Measurements from ENCODE around the gene TRIM71. TPM values are rescaled to one million over a fixed set of nuclear protein-coding genes. Genes with fewer than 3 reads are reported as not detected.

The TRIM71 gene
- polyA plus RNA-seq, 1 donor (not counting 4 experiments of a cell fraction or from before 2014, with no cell fraction given), result not detected

DNA sequence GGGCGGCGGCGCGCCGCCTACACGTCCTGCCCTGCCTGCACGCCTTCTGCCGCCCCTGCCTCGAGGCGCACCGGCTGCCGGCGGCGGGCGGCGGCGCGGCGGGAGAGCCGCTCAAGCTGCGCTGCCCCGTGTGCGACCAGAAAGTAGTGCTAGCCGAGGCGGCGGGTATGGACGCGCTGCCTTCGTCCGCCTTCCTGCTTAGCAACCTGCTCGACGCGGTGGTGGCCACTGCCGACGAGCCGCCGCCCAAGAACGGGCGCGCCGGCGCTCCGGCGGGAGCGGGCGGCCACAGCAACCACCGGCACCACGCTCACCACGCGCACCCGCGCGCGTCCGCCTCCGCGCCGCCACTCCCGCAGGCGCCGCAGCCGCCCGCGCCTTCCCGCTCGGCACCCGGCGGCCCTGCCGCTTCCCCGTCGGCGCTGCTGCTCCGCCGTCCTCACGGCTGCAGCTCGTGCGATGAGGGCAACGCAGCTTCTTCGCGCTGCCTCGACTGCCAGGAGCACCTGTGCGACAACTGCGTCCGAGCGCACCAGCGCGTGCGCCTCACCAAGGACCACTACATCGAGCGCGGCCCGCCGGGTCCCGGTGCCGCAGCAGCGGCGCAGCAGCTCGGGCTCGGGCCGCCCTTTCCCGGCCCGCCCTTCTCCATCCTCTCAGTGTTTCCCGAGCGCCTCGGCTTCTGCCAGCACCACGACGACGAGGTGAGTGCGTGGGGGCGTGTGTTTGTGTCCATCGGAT, 602 bp downstream of the TRIM71 start:
- Histone ChIP-seq H3K79me2 (ENCODE audit: control insufficient read depth, insufficient read depth, low read length) (no peaks in the 10 kb centered on the region), H3K36me3 (ENCODE audit: control insufficient read depth in 2 of 2, extremely low read depth in 1 of 2, insufficient read depth in 2 of 2, low read length in 2 of 2) (no peaks in the 10 kb centered on the region), H3K9ac (ENCODE audit: control insufficient read depth, extremely low read depth, insufficient read depth, low read length) (no peak overlapping the region), H3K9me1 (ENCODE audit: control insufficient read depth, extremely low read depth, insufficient read depth, low read length) (no peaks in the 10 kb centered on the region), H3K4me1 (ENCODE audit: control insufficient read depth, extremely low read depth, insufficient read depth, low read length) (peaks cover 2% of the 10 kb centered on the region), H4K20me1 (ENCODE audit: control insufficient read depth, extremely low read depth, insufficient read depth, low read length) (no peaks in the 10 kb centered on the region), H3K9me3 (ENCODE audit: control insufficient read depth, low read depth, low read length) (peaks cover 5% of the 10 kb centered on the region), H3K4me2 (ENCODE audit: control insufficient read depth, extremely low read depth, insufficient read depth, low read depth, low read length) (peak overlapping the region; percentile 37), H2AFZ (ENCODE audit: control insufficient read depth, low read length) (no peak overlapping the region), H3K27me3 (ENCODE audit: control insufficient read depth, extremely low read depth, insufficient read depth, low read length) (peaks cover 75% of the 10 kb centered on the region), H3K27ac (ENCODE audit: control insufficient read depth, insufficient read depth, low read length) (no peak overlapping the region), H3K4me3 (ENCODE audit: control insufficient read depth in 2 of 3, extremely low read depth in 1 of 3, insufficient read depth in 2 of 3, low read depth in 1 of 3, low read length in 3 of 3) (no peak overlapping the region)
- FAIRE-seq (no peak), DNase-seq (ENCODE audit: low read depth, low spot score) (no peak)
- dilution Hi-C loops (cut with MboI; ENCODE audit: extremely low pct_ligation_motif_present, low sequenced_read_pairs), result no loop called here
- TF ChIP-seq EZH2 (IDR thresholded peaks at IDR 0.05; ENCODE audit: low read length), result peak; percentile 91
- TF ChIP-seq, protein P1, sequence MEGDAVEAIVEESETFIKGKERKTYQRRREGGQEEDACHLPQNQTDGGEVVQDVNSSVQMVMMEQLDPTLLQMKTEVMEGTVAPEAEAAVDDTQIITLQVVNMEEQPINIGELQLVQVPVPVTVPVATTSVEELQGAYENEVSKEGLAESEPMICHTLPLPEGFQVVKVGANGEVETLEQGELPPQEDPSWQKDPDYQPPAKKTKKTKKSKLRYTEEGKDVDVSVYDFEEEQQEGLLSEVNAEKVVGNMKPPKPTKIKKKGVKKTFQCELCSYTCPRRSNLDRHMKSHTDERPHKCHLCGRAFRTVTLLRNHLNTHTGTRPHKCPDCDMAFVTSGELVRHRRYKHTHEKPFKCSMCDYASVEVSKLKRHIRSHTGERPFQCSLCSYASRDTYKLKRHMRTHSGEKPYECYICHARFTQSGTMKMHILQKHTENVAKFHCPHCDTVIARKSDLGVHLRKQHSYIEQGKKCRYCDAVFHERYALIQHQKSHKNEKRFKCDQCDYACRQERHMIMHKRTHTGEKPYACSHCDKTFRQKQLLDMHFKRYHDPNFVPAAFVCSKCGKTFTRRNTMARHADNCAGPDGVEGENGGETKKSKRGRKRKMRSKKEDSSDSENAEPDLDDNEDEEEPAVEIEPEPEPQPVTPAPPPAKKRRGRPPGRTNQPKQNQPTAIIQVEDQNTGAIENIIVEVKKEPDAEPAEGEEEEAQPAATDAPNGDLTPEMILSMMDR (optimal IDR thresholded peaks at IDR 0.05 in 1 of 3, IDR thresholded peaks at IDR 0.05 in 1 of 3, conservative IDR thresholded peaks at IDR 0.05 in 1 of 3; ENCODE audit: extremely low read depth in 1 of 3, insufficient read depth in 2 of 3, low read length in 3 of 3), result no peak

DNA sequence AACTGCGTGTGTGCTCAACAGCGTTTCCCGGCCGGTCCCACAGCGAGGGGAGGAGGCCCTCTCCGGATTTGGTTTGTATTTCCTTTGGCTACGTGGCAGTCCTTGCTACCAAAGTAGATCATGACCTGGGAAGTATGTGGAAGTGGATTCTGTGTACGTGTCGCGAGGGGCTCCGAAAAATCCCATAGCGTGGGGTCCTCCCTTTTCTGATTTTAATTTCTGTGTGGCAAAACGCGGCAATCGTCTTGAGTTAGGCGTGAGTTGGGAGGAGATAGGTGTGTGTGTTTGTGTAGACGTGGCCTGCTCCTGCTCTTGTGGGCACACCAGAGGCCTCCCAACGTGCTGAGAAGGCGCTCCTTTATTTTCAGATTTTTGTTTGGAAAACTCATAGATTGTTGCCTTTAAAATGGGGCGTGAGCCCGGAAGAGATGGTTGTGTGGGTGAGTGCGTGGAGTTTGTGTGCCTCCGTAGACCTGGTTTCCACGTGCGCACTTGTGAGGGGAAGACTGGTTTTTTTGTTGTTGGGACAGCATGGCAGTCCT, 1.2 kb downstream of the TRIM71 start:
- H3K36me3 ChIP-seq (ENCODE audit: control insufficient read depth in 2 of 2, extremely low read depth in 1 of 2, insufficient read depth in 2 of 2, low read length in 2 of 2), result no peaks in the 10 kb centered on the region
- H3K27me3 ChIP-seq (ENCODE audit: control insufficient read depth, extremely low read depth, insufficient read depth, low read length), result peaks cover 77% of the 10 kb centered on the region
- FAIRE-seq (no peak), DNase-seq (ENCODE audit: low read depth, low spot score) (no peak)
- TF ChIP-seq, protein P1 (optimal IDR thresholded peaks at IDR 0.05 in 1 of 3, IDR thresholded peaks at IDR 0.05 in 1 of 3, conservative IDR thresholded peaks at IDR 0.05 in 1 of 3; ENCODE audit: extremely low read depth in 1 of 3, insufficient read depth in 2 of 3, low read length in 3 of 3), result no peak
- peak; percentile 72 for TF ChIP-seq EZH2 (IDR thresholded peaks at IDR 0.05; ENCODE audit: low read length)
- H2AFZ ChIP-seq (ENCODE audit: control insufficient read depth, low read length), result no peak overlapping the region
- H3K4me3 ChIP-seq (ENCODE audit: control insufficient read depth in 2 of 3, extremely low read depth in 1 of 3, insufficient read depth in 2 of 3, low read depth in 1 of 3, low read length in 3 of 3), result no peak overlapping the region
- H3K4me1 ChIP-seq (ENCODE audit: control insufficient read depth, extremely low read depth, insufficient read depth, low read length), result peaks cover 2% of the 10 kb centered on the region
- no peaks in the 10 kb centered on the region for H3K9me1 ChIP-seq (ENCODE audit: control insufficient read depth, extremely low read depth, insufficient read depth, low read length)
- no peak overlapping the region for H3K27ac ChIP-seq (ENCODE audit: control insufficient read depth, insufficient read depth, low read length)
- no peaks in the 10 kb centered on the region for H3K79me2 ChIP-seq (ENCODE audit: control insufficient read depth, insufficient read depth, low read length)
- no peak overlapping the region for H3K4me2 ChIP-seq (ENCODE audit: control insufficient read depth, extremely low read depth, insufficient read depth, low read depth, low read length)
- H4K20me1 ChIP-seq (ENCODE audit: control insufficient read depth, extremely low read depth, insufficient read depth, low read length), result no peaks in the 10 kb centered on the region
- H3K9ac ChIP-seq (ENCODE audit: control insufficient read depth, extremely low read depth, insufficient read depth, low read length), result no peak overlapping the region
- dilution Hi-C loops (cut with MboI; ENCODE audit: extremely low pct_ligation_motif_present, low sequenced_read_pairs), result no loop called here
- peaks cover 5% of the 10 kb centered on the region for H3K9me3 ChIP-seq (ENCODE audit: control insufficient read depth, low read depth, low read length)

All from keratinocyte (primary cell).